IMR-90 (cell line): Measurements from ENCODE around the gene HEPHL1. TPM values are rescaled to one million over a fixed set of nuclear protein-coding genes. Genes with fewer than 3 reads are reported as not detected.

Experiments
- ATAC-seq: fragments of 200-7000 bp; cut with Tn5 transposase; 2 replicates; pipeline ENCODE4 v1.9.1; 2020; ENCODE audit warnings: low read depth, mild to moderate bottlenecking, moderate library complexity
- BruUV-seq: library from RNA; stranded (reverse); fragments of 400-500 nt; replicated peaks from 2 replicates; lab custom pipeline; 2021; lab: Mats Ljungman, UMichigan
- CTCF ChIA-PET: fragments of 300-600 bp; formaldehyde crosslinking; extraction: SDS; loops from one replicate; lab custom pipeline; 2021; ENCODE audit warnings: antibody characterized with exemption; lab: Yijun Ruan, JAX
- POLR2A ChIA-PET: fragments of 300-600 bp; sonication (Branson Sonifier 250); formaldehyde crosslinking; loops from one replicate; lab custom pipeline; 2022; ENCODE audit warnings: antibody characterized with exemption; ENCODE audit not compliant: unreplicated experiment; lab: Charles Lee
- DNase-seq: peaks from one replicate; pipeline ENCODE4 v3.0.0; 2013
- H2AFZ ChIP-seq: replicated peaks from 2 replicates; pipeline ENCODE3; 2013; ENCODE audit warnings: low read length, mild to moderate bottlenecking; ENCODE audit not compliant: poor library complexity
- H2AK5ac ChIP-seq: 2 replicates; pipeline ENCODE4 v1.6.1; 2013; ENCODE audit warnings: low read depth, low read length, inconsistent platforms
- H2AK9ac ChIP-seq: replicated peaks from 2 replicates; pipeline ENCODE3; 2013; ENCODE audit warnings: mild to moderate bottlenecking, low read depth, low read length, moderate library complexity; ENCODE audit not compliant: poor library complexity
- H2BK120ac ChIP-seq: 2 replicates; pipeline ENCODE4 v1.6.1; 2013; ENCODE audit warnings: low read depth, low read length, inconsistent platforms
- H2BK15ac ChIP-seq: 3 replicates; pipeline ENCODE4 v1.6.1; 2013; ENCODE audit warnings: low read depth, low read length, inconsistent platforms
- H2BK20ac ChIP-seq: 2 replicates; pipeline ENCODE4 v1.6.1; 2013; ENCODE audit warnings: low read depth, mild to moderate bottlenecking, inconsistent platforms, low read length, moderate library complexity
- H2BK5ac ChIP-seq: 2 replicates; pipeline ENCODE4 v1.6.1; 2013; ENCODE audit warnings: mild to moderate bottlenecking, low read depth, low read length, inconsistent platforms; ENCODE audit not compliant: poor library complexity, severe bottlenecking
- H3K14ac ChIP-seq: replicated peaks from 2 replicates; pipeline ENCODE4 v1.6.1; 2013; ENCODE audit warnings: low read depth, low read length, inconsistent platforms
- H3K18ac ChIP-seq: 2 replicates; pipeline ENCODE4 v1.6.1; 2013; ENCODE audit warnings: low read depth, low read length, control low read depth
- H3K23ac ChIP-seq: 2 replicates; pipeline ENCODE4 v1.6.1; 2013; ENCODE audit warnings: low read depth, low read length, inconsistent platforms
- H3K27ac ChIP-seq: 2 replicates; pipeline ENCODE4 v1.5.1; 2013; ENCODE audit warnings: mild to moderate bottlenecking, control low read depth, low read length; ENCODE audit not compliant: insufficient read depth
- H3K27me3 ChIP-seq: 2 replicates; pipeline ENCODE4 v1.6.1; 2013; ENCODE audit warnings: low read length; ENCODE audit not compliant: control insufficient read depth, insufficient read depth
- H3K36me3 ChIP-seq: 2 replicates; pipeline ENCODE4 v1.6.1; 2013; ENCODE audit warnings: low read length, mixed read lengths; ENCODE audit not compliant: control insufficient read depth, insufficient read depth
- H3K4ac ChIP-seq: 2 replicates; pipeline ENCODE4 v1.6.1; 2013; ENCODE audit warnings: low read depth, low read length, inconsistent platforms
- H3K4me1 ChIP-seq: 2 replicates; pipeline ENCODE4 v1.6.1; 2013; ENCODE audit warnings: low read length, mixed read lengths; ENCODE audit not compliant: control insufficient read depth, insufficient read depth
- H3K4me2 ChIP-seq: 2 replicates; pipeline ENCODE4 v1.6.1; 2013; ENCODE audit warnings: low read depth, mild to moderate bottlenecking, control low read depth, low read length, moderate library complexity
- H3K4me3 ChIP-seq: 2 replicates; pipeline ENCODE4 v1.5.1; 2013; ENCODE audit warnings: low read depth, mild to moderate bottlenecking, control low read depth, low read length, moderate library complexity; ENCODE audit not compliant: insufficient read depth
- H3K56ac ChIP-seq: 2 replicates; pipeline ENCODE4 v1.6.1; 2013; ENCODE audit warnings: low read length, inconsistent platforms; ENCODE audit not compliant: insufficient read depth; ENCODE audit errors: extremely low read depth
- H3K79me1 ChIP-seq, 2 experiments: 2 replicates each; pipeline ENCODE4 v1.6.1; 2013; ENCODE audit warnings: low read length in 2 of 2, inconsistent platforms in 1 of 2, low read depth in 1 of 2
- H3K9ac ChIP-seq: 2 replicates; pipeline ENCODE4 v1.6.1; 2013; ENCODE audit warnings: low read depth, low read length, control low read depth
- H3K9me1 ChIP-seq: 2 replicates; pipeline ENCODE4 v1.6.1; 2013; ENCODE audit warnings: low read length, inconsistent platforms; ENCODE audit not compliant: insufficient read depth
- H3K9me3 ChIP-seq: 2 replicates; pipeline ENCODE4 v1.6.1; 2013; ENCODE audit warnings: low read length; ENCODE audit not compliant: control insufficient read depth, insufficient read depth
- H4K20me1 ChIP-seq: 2 replicates; pipeline ENCODE4 v1.6.1; 2013; ENCODE audit warnings: low read length, inconsistent platforms; ENCODE audit not compliant: insufficient read depth
- H4K5ac ChIP-seq: 2 replicates; pipeline ENCODE4 v1.6.1; 2013; ENCODE audit warnings: mild to moderate bottlenecking, low read depth, low read length, control low read depth
- H4K8ac ChIP-seq, 2 experiments: 2 replicates each; pipeline ENCODE4 v1.6.1; 2013; ENCODE audit warnings: low read depth in 2 of 2, low read length in 2 of 2, control low read depth in 1 of 2, inconsistent platforms in 1 of 2
- H4K91ac ChIP-seq: 2 replicates; pipeline ENCODE4 v1.6.1; 2013; ENCODE audit warnings: low read depth, low read length, inconsistent platforms; ENCODE audit not compliant: insufficient read depth
- BHLHE40 ChIP-seq: fragments of 150-350 bp; IDR thresholded peaks from 2 replicates; pipeline ENCODE4 v1.6.1; 2016; ENCODE audit warnings: mild to moderate bottlenecking, low read depth, low read length
- CHD1 ChIP-seq: IDR thresholded peaks from 2 replicates; pipeline ENCODE4 v1.6.1; 2012; ENCODE audit warnings: low read depth, low read length, improper control_type of control experiment
- CTCF ChIP-seq: conservative IDR thresholded peaks from 2 replicates; pipeline ENCODE4 v1.5.1; 2012; ENCODE audit warnings: mild to moderate bottlenecking, low read depth, low read length, improper control_type of control experiment
- ELK1 ChIP-seq: fragments of 150-350 bp; IDR thresholded peaks from 2 replicates; pipeline ENCODE4 v1.6.1; 2016; ENCODE audit warnings: low read depth, mild to moderate bottlenecking, low read length, moderate library complexity, borderline replicate concordance
- FOS ChIP-seq: fragments of 150-350 bp; IDR thresholded peaks from 2 replicates; pipeline ENCODE4 v1.6.1; 2016; ENCODE audit warnings: low read depth, low read length
- MAFK ChIP-seq: IDR thresholded peaks from 2 replicates; pipeline ENCODE4 v1.6.1; 2012; ENCODE audit warnings: low read depth, low read length, improper control_type of control experiment
- MAZ ChIP-seq: IDR thresholded peaks from 2 replicates; pipeline ENCODE4 v1.6.1; 2012; ENCODE audit warnings: low read depth, mild to moderate bottlenecking, low read length, improper control_type of control experiment, moderate library complexity, borderline replicate concordance
- MXI1 ChIP-seq: IDR thresholded peaks from 2 replicates; pipeline ENCODE4 v1.6.1; 2012; ENCODE audit warnings: low read depth, mild to moderate bottlenecking, low read length, moderate library complexity, borderline replicate concordance
- NFE2L2 ChIP-seq: fragments of 150-350 bp; IDR thresholded peaks from 2 replicates; pipeline ENCODE4 v1.6.1; 2016; ENCODE audit warnings: low read depth, mild to moderate bottlenecking, low read length
- POLR2A ChIP-seq: IDR thresholded peaks from 2 replicates; pipeline ENCODE4 v1.6.1; 2012; ENCODE audit warnings: mild to moderate bottlenecking, low read depth, low read length
- RAD21 ChIP-seq: IDR thresholded peaks from 2 replicates; pipeline ENCODE4 v1.6.1; 2012; ENCODE audit warnings: low read length, improper control_type of control experiment
- RCOR1 ChIP-seq: IDR thresholded peaks from 2 replicates; pipeline ENCODE4 v1.6.1; 2012; ENCODE audit warnings: mild to moderate bottlenecking, low read length, improper control_type of control experiment; ENCODE audit not compliant: insufficient replicate concordance
- RFX5 ChIP-seq: IDR thresholded peaks from 2 replicates; pipeline ENCODE4 v1.8.0; 2012; ENCODE audit warnings: low read depth, mild to moderate bottlenecking, low read length, moderate library complexity
- USF2 ChIP-seq: fragments of 150-350 bp; IDR thresholded peaks from 2 replicates; pipeline ENCODE4 v1.6.1; 2017; ENCODE audit warnings: mild to moderate bottlenecking, antibody characterized with exemption, low read length, low read depth
- WGBS, 2 experiments: methylation state at CpG; one replicate each; pipeline versions ENCODE4 v1.1.5 to v1.1.7; 2013; ENCODE audit warnings: missing lambda C conversion rate in 2 of 2; ENCODE audit not compliant: insufficient read length in 1 of 2; ENCODE audit errors: extremely low coverage in 2 of 2; 5-methylcytosine and 5-hydroxymethylcytosine counted together
- dilution Hi-C: fragments of 300-500 bp; cut with HindIII; formaldehyde crosslinking; loops from one replicate; pipeline ENCODE4 v1.14.3; 2018; ENCODE audit warnings: low sequenced_read_pairs; ENCODE audit not compliant: unreplicated experiment
- in situ Hi-C: fragments of 300-500 bp; cut with MboI; formaldehyde crosslinking; loops from 3 replicates; pipeline ENCODE4 v1.14.3; 2019; ENCODE audit warnings: low sequenced_read_pairs, inconsistent platforms, mixed read lengths
- intact Hi-C: fragments of 100-400 bp; cut with micrococcal nuclease; formaldehyde crosslinking; loops from 2 replicates; pipeline ENCODE4 v1.10.0; 2022
- polyA plus RNA-seq, 3 experiments: library from polyadenylated mRNA; depleted of rRNA; stranded (reverse); fragments of >200 nt; gene quantifications; 2 replicates each; pipeline ENCODE4 v1.2.3, GENCODE V29; 2012; ENCODE audit warnings: low replicate concordance in 1 of 3
- total RNA-seq: library from RNA; depleted of rRNA; stranded (reverse); fragments of >200 nt; gene quantifications from 2 replicates; pipeline ENCODE4 v1.2.3, GENCODE V29; 2012

The HEPHL1 gene
- total and polyA plus RNA-seq, 2 of the 4 experiments (the other 2 are of a cell fraction), result under 0.01 to 0.02 TPM

GRCh38 chr11:93983542-93984195 is 37.5 kb upstream of the HEPHL1 start:
- DNase-seq (no peak), ATAC-seq (no peak)
- H3K36me3 ChIP-seq, result no peaks in the 10 kb centered on the region
- CTCF ChIA-PET, result no interaction called here
- no peak overlapping the region for H4K5ac ChIP-seq
- no peak overlapping the region for H2AK5ac ChIP-seq
- no peaks in the 10 kb centered on the region for H4K20me1 ChIP-seq
- peaks cover 5% of the 10 kb centered on the region for H3K4me1 ChIP-seq
- H2BK5ac ChIP-seq, result no peak overlapping the region
- intact Hi-C loops (no loop called here), dilution Hi-C loops (no loop called here), in situ Hi-C loops (no loop called here)
- no peaks in the 10 kb centered on the region for H3K9me3 ChIP-seq
- H3K27ac ChIP-seq, result no peak overlapping the region
- no TSS peak for BruUV-seq
- H3K4ac ChIP-seq, result no peak overlapping the region
- WGBS, 2 experiments, result no CpG with 5 or more reads among the region's 3 CpGs
- H2BK15ac ChIP-seq, result no peak overlapping the region
- no peaks in the 10 kb centered on the region for H3K79me1 ChIP-seq
- no peak overlapping the region for H3K18ac ChIP-seq
- H3K14ac ChIP-seq, result no peak overlapping the region
- no peak overlapping the region for H2BK120ac ChIP-seq
- H3K9me1 ChIP-seq, result no peaks in the 10 kb centered on the region
- H2BK20ac ChIP-seq, result no peak overlapping the region
- H3K23ac ChIP-seq, result no peak overlapping the region
- POLR2A ChIA-PET, result no interaction called here
- no peak overlapping the region for H3K4me2 ChIP-seq
- H2AFZ ChIP-seq, result no peak overlapping the region
- no peak overlapping the region for H4K8ac ChIP-seq
- H4K91ac ChIP-seq, result no peak overlapping the region
- H3K56ac ChIP-seq, result no peak overlapping the region
- TF ChIP-seq POLR2A, result no peak
- TF ChIP-seq CTCF, result no peak
- no peak for TF ChIP-seq FOS
- no peak for TF ChIP-seq RAD21
- no peak for TF ChIP-seq RCOR1
- no peak for TF ChIP-seq BHLHE40
- no peak for TF ChIP-seq MAZ
- TF ChIP-seq CHD1, result no peak
- TF ChIP-seq MAFK, result no peak
- TF ChIP-seq NFE2L2, result no peak
- no peak for TF ChIP-seq RFX5
- no peak for TF ChIP-seq USF2
- no peak for TF ChIP-seq MXI1
- no peak for TF ChIP-seq ELK1
- H3K9ac ChIP-seq, result no peak overlapping the region
- H3K4me3 ChIP-seq, result no peak overlapping the region
- H2AK9ac ChIP-seq, result no peak overlapping the region
- no peaks in the 10 kb centered on the region; the same call in 1 of the 2 replicates for H3K27me3 ChIP-seq
